Stimulated activated naive CD8-positive, alpha-beta T cell treated with anti-CD3 and anti-CD28 coated beads, Interleukin-15, Interleukin-2, amounts not matched to agents 100 ng/mL and 50 ng/mL, for 24 hours (primary cell): ENCODE data around the gene PDK1.
"Not testable (repeated sequence)": the region's sequence is repeated elsewhere in the genome, so short reads cannot be mapped to it uniquely, and the experiment has no call there.

Source experiments
- H3K27ac Mint-ChIP-seq: one replicate; pipeline ENCODE4 v1.8.0; 2021; ENCODE audit warnings: mild to moderate bottlenecking, mixed read lengths
- H3K27me3 Mint-ChIP-seq: one replicate; pipeline ENCODE4 v1.8.0; 2021; ENCODE audit warnings: mixed read lengths
- H3K36me3 Mint-ChIP-seq: one replicate; pipeline ENCODE4 v1.8.0; 2021; ENCODE audit warnings: low read depth, mixed read lengths
- H3K4me1 Mint-ChIP-seq: one replicate; pipeline ENCODE4 v1.8.0; 2021; ENCODE audit warnings: low read depth, mixed read lengths
- H3K4me3 Mint-ChIP-seq: one replicate; pipeline ENCODE4 v1.8.0; 2021; ENCODE audit warnings: mild to moderate bottlenecking, mixed read lengths
- H3K9me3 Mint-ChIP-seq: one replicate; pipeline ENCODE4 v1.8.0; 2021; ENCODE audit warnings: mixed read lengths

Gene PDK1

DNA sequence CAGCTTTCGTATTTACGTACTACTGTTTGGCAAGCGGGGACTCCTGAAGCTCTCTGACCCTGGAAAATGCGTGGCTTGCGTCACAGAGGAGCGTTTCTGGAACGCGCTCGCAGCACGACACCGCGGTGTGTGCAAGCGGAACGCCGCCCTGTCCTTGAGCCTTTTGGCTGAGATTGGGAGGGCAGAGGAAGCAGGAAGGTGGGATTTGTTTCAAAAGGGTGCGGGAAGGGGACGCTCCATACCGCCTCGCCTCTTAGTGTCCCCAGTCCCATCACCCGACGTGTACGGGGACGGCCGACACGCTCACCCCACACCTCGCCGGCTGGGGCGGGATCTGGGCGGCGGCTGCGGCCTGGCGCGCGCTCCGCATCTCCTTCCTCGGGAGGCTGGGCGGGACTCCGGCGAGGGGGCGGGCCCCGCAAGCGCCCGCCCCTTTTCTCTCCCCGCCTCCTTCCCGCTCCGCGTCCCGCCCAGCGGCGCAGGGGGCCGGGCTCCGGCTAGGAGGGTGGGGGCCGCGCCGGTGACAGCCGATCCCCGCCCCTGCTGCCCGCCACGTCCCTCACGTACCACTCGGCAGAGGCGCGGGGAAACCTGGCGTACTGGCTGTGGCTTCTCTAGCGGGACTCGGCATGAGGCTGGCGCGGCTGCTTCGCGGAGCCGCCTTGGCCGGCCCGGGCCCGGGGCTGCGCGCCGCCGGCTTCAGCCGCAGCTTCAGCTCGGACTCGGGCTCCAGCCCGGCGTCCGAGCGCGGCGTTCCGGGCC is at the start of gene PDK1:
Gene PDK1, plus strand, starts transcription at position 569 of the 762 bp plus-strand sequence. Its CDS starts 61 bp downstream, at position 630.
- peaks cover 37% of the 10 kb centered on the region for H3K36me3 Mint-ChIP-seq
- H3K4me1 Mint-ChIP-seq: peaks cover 68% of the 10 kb centered on the region
- H3K4me3 Mint-ChIP-seq: peak within 1 kb of the TSS; percentile 95

DNA sequence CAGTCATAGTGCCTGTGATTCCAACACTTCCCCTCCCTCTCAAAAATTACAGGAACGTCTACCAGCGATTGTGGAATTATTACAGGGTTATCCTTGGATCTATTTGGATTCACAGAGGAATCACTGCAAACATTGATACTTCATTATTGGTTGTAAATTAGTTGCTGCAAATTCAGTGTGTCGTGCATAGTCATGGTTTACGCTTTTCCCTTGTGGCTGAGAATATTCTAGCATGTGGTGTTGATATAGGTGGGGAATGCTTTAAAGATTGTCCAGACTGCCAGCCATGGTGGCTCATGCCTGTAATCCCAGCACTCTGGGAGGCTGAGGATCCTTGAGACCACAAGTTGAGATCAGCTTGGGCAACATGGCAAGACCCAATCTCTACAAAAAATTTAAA is 48.7 kb upstream of the PDK1 start:
- peaks cover 6% of the 10 kb centered on the region for H3K9me3 Mint-ChIP-seq
- peaks cover 45% of the 10 kb centered on the region for H3K36me3 Mint-ChIP-seq
- H3K27me3 Mint-ChIP-seq: no peaks in the 10 kb centered on the region
- no peak overlapping the region for H3K4me3 Mint-ChIP-seq
- no peak overlapping the region for H3K27ac Mint-ChIP-seq
- H3K4me1 Mint-ChIP-seq: peaks cover 32% of the 10 kb centered on the region

More for the DNA sequence above, at the start of gene PDK1:
- Mint-ChIP-seq H3K9me3 (no peaks in the 10 kb centered on the region), H3K27ac (peak within 1 kb of the TSS; percentile 98), H3K27me3 (no peaks in the 10 kb centered on the region)

DNA sequence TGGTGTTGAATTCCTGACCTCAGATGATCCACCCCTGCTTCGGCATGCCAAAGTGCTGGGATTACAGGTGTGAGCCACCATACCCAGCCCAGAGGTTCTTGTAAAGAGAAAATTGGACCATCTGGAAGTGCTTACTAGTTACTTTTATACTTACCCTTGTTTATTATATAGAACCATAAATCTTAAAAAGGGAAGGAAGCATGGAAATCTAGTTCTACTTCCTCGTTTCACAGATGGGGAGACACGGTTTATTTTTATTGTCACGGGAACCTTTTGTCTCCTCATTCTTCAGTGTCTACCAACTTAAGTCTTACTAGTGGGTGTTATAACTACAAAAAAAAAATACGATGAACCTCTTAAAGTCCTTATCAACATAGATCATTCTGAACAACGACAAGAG is 45.8 kb upstream of the PDK1 start:
- peaks cover 36% of the 10 kb centered on the region for H3K4me1 Mint-ChIP-seq

DNA sequence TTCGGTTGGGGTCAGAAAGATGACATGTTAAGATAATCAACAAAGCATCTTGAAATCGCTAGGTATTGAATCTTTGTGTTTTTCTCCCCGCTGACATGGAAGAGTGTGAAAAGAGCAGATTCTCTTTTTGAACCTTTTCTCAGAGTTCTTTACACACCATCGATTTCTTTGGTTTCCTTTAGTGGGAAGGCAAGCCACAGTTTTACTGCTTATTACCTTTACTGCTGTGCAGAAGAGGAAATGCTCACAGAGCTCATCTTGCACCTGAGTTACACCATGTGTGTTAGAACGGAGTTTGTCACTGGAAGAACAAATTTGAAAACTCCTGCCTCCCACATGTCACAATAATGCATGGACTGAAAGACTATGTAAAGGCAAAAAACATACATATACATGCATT is 45.3 kb upstream of the PDK1 start:
- Mint-ChIP-seq H3K27me3 (no peaks in the 10 kb centered on the region), H3K4me3 (peak overlapping the region; percentile 55), H3K36me3 (peaks cover 50% of the 10 kb centered on the region), H3K9me3 (peaks cover 21% of the 10 kb centered on the region), H3K27ac (no peak overlapping the region), H3K4me1 (peaks cover 36% of the 10 kb centered on the region)

More for the DNA sequence above, 45.8 kb upstream of the PDK1 start:
- H3K36me3 Mint-ChIP-seq: peaks cover 53% of the 10 kb centered on the region
- no peaks in the 10 kb centered on the region for H3K27me3 Mint-ChIP-seq
- H3K27ac Mint-ChIP-seq: no peak overlapping the region
- peak overlapping the region; percentile 55 for H3K4me3 Mint-ChIP-seq
- peaks cover 21% of the 10 kb centered on the region for H3K9me3 Mint-ChIP-seq

DNA sequence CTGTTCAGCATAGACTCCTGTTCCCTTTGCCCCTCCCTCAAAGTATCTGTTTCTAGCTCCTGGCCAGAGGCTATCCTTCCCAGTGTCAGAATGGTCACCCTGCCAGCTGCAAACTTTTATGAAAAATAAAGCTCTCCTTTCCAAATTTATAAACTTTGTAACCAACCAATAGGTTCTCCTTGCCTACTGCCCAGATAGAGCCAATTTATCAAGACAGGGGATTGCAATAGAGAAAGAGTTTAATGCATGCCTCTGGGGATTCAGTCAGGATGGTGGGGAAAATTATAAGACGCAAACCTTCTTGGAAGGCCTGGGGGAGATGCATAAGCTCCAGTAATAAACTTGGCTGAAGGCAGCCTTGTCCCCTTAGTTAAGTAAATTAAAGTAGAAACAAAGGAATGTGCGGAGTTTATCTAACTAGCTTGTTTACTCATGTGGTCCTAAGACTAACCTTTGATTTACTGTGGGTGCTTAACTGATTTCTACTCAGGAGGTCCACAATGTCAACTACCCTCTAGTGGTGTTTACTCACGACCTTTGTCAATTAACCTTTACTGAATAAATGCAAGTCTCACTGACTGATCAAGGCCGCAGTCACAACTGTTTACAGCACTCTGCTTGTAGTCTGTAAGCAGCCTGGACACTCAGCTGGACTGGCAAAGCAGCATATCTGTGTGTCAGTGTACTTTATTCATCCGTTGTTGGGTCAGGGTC is 42.9 kb upstream of the PDK1 start:
- Mint-ChIP-seq H3K27ac (peak overlapping the region; percentile 31), H3K4me1 (peaks cover 36% of the 10 kb centered on the region)

DNA sequence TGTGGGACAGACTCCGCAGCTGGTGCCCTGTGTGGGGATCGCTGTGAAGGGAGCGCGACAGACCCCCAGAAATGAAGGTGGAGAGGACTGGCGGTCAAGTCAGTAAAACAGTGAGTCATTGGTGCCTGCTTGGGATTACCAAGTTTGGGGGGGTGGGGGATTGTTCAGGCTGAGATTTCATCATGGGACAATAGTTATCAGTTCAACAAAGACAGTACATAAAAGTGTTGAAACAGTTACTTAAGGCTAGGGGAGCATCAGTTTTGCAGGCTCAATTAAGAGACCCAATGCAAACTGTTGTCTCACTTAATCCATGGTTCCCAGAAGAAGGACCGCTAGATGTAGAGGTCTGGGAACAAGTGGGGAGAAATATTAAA is 42.4 kb upstream of the PDK1 start:
- Mint-ChIP-seq H3K36me3 (peaks cover 31% of the 10 kb centered on the region), H3K9me3 (peaks cover 28% of the 10 kb centered on the region), H3K27me3 (no peaks in the 10 kb centered on the region), H3K4me3 (no peak overlapping the region), H3K27ac (no peak overlapping the region), H3K4me1 (peaks cover 32% of the 10 kb centered on the region)

More for the DNA sequence above, 42.9 kb upstream of the PDK1 start:
- H3K4me3 Mint-ChIP-seq: no peak overlapping the region
- peaks cover 28% of the 10 kb centered on the region for H3K9me3 Mint-ChIP-seq
- H3K27me3 Mint-ChIP-seq: no peaks in the 10 kb centered on the region
- peaks cover 36% of the 10 kb centered on the region for H3K36me3 Mint-ChIP-seq

DNA sequence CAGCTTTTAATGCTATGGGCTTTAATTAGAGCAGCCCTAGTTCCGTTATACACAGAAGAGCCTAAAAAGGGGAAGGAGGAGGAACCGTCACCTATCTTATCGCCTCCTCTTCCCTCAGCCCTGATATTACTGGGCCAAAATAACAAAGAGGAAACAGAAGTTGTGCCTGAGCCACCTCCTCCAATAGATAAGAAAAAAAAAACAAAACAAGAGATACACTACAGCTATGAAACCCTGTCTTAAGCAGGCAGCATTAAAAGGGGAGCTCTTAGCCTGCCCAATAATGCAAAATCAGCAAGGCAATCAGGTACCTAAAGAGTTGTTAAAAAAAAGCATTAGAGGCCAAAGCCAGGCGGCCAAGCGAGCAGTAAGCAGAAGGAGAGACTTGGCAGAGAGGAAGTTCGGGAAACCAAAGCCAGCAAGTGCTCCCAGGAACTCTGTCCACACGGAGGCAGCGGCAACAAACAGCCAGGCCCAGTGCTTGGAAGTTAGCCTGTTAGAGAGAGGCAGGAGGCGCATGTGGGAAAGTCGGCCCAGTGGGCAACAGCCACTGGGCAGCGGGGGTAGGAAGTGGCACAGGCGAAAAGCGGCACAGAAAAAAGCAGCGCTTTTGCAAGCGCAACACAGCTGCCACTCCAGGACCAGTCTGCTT is 41.8 kb upstream of the PDK1 start:
- Mint-ChIP-seq H3K9me3 (peaks cover 28% of the 10 kb centered on the region), H3K27ac (no peak overlapping the region), H3K36me3 (peaks cover 26% of the 10 kb centered on the region), H3K4me3 (no peak overlapping the region), H3K4me1 (peaks cover 27% of the 10 kb centered on the region), H3K27me3 (no peaks in the 10 kb centered on the region)

DNA sequence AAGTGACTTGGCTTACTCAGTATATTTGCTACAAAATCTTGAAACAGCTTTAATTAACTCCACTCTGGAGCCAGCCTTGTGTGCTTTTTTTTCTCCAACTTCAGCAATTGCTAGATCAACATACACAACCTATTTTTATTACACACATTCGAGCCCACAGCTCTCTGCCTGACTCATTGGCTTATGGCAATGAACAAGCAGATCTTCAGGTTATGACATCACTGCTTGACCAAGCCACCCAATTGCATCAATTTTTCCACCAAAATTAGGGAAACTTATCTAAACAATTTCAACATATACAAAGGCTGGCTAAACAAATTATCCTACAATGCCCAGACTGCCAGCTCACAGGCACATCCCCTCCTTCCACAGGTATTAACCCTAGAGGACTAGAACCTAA is 39.6 kb upstream of the PDK1 start:
- H3K27me3 Mint-ChIP-seq: no peaks in the 10 kb centered on the region
- H3K4me3 Mint-ChIP-seq: no peak overlapping the region
- peaks cover 39% of the 10 kb centered on the region for H3K9me3 Mint-ChIP-seq
- peaks cover 13% of the 10 kb centered on the region for H3K4me1 Mint-ChIP-seq
- H3K27ac Mint-ChIP-seq: no peak overlapping the region
- peaks cover 32% of the 10 kb centered on the region for H3K36me3 Mint-ChIP-seq

DNA sequence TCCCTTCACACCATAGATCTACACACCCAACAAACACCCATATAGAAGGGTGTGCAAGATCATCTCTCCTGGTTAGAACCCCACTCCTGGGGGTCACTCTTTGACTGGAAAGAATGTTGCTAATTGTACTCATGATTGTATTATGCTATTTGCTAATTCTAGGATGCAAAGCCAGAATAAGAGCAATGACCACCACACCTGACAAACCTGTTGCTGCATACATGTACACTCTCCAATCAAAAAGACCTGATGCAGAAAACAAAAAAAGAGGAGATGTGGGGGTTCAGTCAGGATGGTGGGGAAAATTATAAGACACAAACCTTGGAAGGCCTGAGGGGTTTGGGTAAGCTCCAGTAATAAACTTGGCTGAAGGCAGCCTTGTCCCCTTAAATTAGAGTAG is 36.9 kb upstream of the PDK1 start:
- Mint-ChIP-seq H3K9me3 (peaks cover 21% of the 10 kb centered on the region), H3K4me1 (peaks cover 2% of the 10 kb centered on the region), H3K27me3 (no peaks in the 10 kb centered on the region), H3K27ac (no peak overlapping the region), H3K4me3 (no peak overlapping the region), H3K36me3 (peaks cover 16% of the 10 kb centered on the region)

DNA sequence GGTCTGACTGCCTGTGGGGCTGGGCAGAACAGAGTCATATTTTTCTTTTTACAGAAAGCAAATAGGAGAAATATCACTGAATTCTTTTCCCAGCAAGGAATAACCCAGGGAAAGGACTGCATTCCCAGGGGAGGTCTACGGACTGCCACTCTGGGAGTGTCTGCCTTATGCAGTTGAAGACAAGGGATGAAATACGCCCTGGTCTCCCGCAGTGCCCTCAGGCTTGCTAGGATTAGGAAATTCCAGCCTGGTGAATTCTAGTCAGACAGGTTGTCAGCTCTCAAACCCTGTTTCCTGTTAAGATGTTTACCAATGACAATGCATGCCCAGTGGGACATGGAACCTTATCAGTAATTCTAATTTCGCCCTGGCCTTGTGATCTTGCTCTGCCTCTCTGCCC is 30.3 kb upstream of the PDK1 start:
- Mint-ChIP-seq H3K27ac (no peak overlapping the region), H3K27me3 (no peaks in the 10 kb centered on the region), H3K36me3 (peaks cover 29% of the 10 kb centered on the region), H3K4me3 (no peak overlapping the region), H3K9me3 (peaks cover 29% of the 10 kb centered on the region), H3K4me1 (no peaks in the 10 kb centered on the region)

DNA sequence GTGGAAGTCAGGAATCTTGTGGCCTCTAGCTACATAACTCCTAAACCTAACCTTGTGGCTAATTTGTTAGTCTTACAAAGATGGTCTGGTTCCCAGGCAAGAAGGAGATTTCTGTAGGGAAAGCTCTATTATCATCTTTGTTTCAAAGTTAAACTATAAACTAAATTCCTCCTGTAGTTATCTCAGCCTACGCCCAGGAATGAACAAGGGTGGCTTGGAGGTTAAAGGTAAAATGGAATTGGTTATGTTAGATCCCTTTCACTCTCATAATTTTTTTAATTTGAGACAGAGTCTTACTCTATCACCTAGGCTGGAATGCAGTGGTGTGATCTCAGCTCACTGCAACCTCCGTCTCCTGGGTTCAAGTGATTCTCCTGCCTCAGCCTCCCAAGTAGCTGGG is 24.6 kb upstream of the PDK1 start:
- H3K9me3 Mint-ChIP-seq: peaks cover 32% of the 10 kb centered on the region
- H3K27me3 Mint-ChIP-seq: no peaks in the 10 kb centered on the region
- H3K4me3 Mint-ChIP-seq: no peak overlapping the region
- peaks cover 50% of the 10 kb centered on the region for H3K36me3 Mint-ChIP-seq
- H3K27ac Mint-ChIP-seq: no peak overlapping the region
- peaks cover 17% of the 10 kb centered on the region for H3K4me1 Mint-ChIP-seq

DNA sequence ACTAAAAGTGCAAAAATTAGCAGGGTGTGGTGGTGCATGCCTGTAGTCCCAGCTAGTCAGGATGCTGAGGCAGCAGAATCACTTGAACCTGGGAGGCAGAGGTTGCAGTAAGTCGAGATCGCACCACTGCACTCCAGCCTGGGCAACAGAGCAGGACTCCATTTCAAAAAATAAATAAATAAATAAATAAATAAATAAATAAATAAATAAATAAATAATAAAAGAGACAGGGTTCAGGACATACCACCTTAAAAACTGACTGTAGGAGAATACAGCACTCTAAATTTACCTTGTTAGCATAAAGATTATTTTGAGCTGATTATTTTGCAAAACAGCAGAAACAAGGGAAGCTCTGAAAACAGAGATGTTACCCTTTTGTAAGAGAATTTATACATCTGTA is 23.4 kb upstream of the PDK1 start:
- Mint-ChIP-seq H3K9me3 (peaks cover 27% of the 10 kb centered on the region), H3K4me1 (peaks cover 17% of the 10 kb centered on the region), H3K36me3 (peaks cover 51% of the 10 kb centered on the region)
- not testable (repeated sequence) for H3K4me3 Mint-ChIP-seq, H3K27ac Mint-ChIP-seq, H3K27me3 Mint-ChIP-seq

DNA sequence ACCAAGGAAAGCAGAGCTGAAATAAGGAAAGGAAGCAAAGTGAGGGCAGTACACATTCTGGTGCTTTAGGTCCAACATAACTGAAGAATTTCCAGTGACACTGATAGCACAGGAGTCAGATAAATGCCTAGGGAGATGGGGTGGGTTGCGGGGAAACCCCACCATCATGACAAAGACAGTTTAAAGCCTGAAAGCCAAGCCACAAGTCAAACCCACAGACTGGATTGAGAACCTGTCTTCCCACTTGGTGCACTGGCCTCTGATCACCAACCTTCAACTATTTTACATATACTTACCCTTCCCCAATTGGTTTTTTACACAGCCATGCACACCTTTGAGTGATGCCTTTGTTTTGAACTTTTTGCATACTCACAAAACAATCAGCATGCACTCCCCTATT is 22.2 kb upstream of the PDK1 start:
- no peaks in the 10 kb centered on the region for H3K27me3 Mint-ChIP-seq
- H3K4me1 Mint-ChIP-seq: peaks cover 17% of the 10 kb centered on the region
- H3K9me3 Mint-ChIP-seq: peaks cover 27% of the 10 kb centered on the region
- no peak overlapping the region for H3K4me3 Mint-ChIP-seq
- peaks cover 51% of the 10 kb centered on the region for H3K36me3 Mint-ChIP-seq
- no peak overlapping the region for H3K27ac Mint-ChIP-seq

DNA sequence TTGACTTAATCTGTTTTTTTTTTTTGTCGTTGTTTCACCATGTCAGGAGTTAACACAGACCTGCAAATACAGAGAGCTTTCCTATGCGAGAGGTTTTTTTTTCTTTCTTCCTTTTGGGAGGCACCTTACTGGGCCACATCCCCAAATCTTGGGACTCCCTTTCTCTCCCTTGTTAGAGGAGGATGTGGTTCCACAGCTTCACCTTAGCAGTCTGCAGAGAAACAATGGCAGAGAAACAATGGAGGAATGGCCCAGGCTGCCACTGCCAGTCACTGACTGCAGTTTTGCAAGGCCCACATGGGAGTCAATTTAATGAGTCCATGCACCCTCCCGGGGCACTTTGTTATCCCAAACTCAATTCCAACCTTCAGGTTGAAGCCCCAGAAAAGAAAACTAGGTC is 20.8 kb upstream of the PDK1 start:
- peaks cover 17% of the 10 kb centered on the region for H3K4me1 Mint-ChIP-seq
- H3K27me3 Mint-ChIP-seq: no peaks in the 10 kb centered on the region
- H3K27ac Mint-ChIP-seq: no peak overlapping the region
- H3K9me3 Mint-ChIP-seq: peaks cover 28% of the 10 kb centered on the region
- H3K4me3 Mint-ChIP-seq: no peak overlapping the region
- peaks cover 51% of the 10 kb centered on the region for H3K36me3 Mint-ChIP-seq

DNA sequence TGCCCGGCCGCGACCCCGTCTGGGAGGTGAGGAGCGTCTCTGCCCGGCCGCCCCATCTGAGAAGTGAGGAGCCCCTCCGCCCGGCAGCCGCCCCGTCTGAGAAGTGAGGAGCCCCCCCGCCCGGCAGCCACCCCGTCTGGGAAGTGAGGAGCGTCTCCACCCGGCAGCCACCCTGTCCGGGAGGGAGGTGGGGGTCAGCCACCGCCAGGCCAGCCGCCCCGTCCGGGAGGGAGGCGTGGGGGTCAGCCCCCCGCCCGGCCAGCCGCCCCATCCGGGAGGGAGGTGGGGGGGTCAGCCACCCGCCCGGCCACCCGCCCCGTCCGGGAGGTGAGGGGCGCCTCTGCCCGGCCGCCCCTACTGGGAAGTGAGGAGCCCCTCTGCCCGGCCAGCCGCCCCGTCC is 18.0 kb upstream of the PDK1 start:
- peaks cover 53% of the 10 kb centered on the region for H3K36me3 Mint-ChIP-seq
- peaks cover 22% of the 10 kb centered on the region for H3K9me3 Mint-ChIP-seq
- not testable (repeated sequence) for H3K27me3 Mint-ChIP-seq, H3K27ac Mint-ChIP-seq, H3K4me3 Mint-ChIP-seq
- peaks cover 17% of the 10 kb centered on the region for H3K4me1 Mint-ChIP-seq
